HEK293T (cell line): Measurements from ENCODE around the gene RAPGEF1.
A peak's percentile ranks its signal among the peaks of the same experiment; 100 is the strongest.

Source experiments
- CTCF ChIA-PET: fragments of 350-600 bp; formaldehyde crosslinking; extraction: SDS; loops from one replicate; lab custom pipeline; 2021; ENCODE audit warnings: antibody characterized with exemption, inconsistent platforms; lab: Yijun Ruan, JAX
- POLR2A ChIA-PET: fragments of 350-600 bp; formaldehyde crosslinking; extraction: SDS; loops from one replicate; lab custom pipeline; 2020; ENCODE audit warnings: antibody characterized with exemption, inconsistent platforms; lab: Yijun Ruan, JAX
- DNase-seq: peaks from one replicate; pipeline ENCODE4 v3.0.0; 2012; ENCODE audit warnings: mixed read lengths; ENCODE audit errors: extremely low spot score
- ARNT ChIP-seq: fragments of 450-650 bp; IDR thresholded peaks from 2 replicates; pipeline ENCODE4 v1.6.1; 2017; ENCODE audit warnings: mild to moderate bottlenecking
- BHLHE40 ChIP-seq: fragments of 450-650 bp; IDR thresholded peaks from 2 replicates; pipeline ENCODE4 v1.6.1; 2016; ENCODE audit warnings: mild to moderate bottlenecking, moderate library complexity, borderline replicate concordance
- CTBP1 ChIP-seq: fragments of 450-650 bp; IDR thresholded peaks from 2 replicates; pipeline ENCODE4 v1.6.1; 2016; ENCODE audit warnings: borderline replicate concordance
- ELF4 ChIP-seq: fragments of 450-650 bp; IDR thresholded peaks from 2 replicates; pipeline ENCODE4 v1.6.1; 2017; ENCODE audit warnings: antibody characterized with exemption
- FOXA1 ChIP-seq: fragments of 450-650 bp; IDR thresholded peaks from 2 replicates; pipeline ENCODE4 v1.6.1; 2016; ENCODE audit warnings: mild to moderate bottlenecking
- FOXK2 ChIP-seq: fragments of 450-650 bp; IDR thresholded peaks from 2 replicates; pipeline ENCODE4 v1.6.1; 2016; ENCODE audit warnings: mild to moderate bottlenecking
- FOXM1 ChIP-seq: fragments of 450-650 bp; IDR thresholded peaks from 2 replicates; pipeline ENCODE4 v1.6.1; 2017; ENCODE audit warnings: mild to moderate bottlenecking, borderline replicate concordance
- HDGF ChIP-seq: fragments of 450-650 bp; IDR thresholded peaks from 2 replicates; pipeline ENCODE4 v1.6.1; 2017; ENCODE audit warnings: antibody characterized with exemption, borderline replicate concordance
- L3MBTL2 ChIP-seq: fragments of 450-650 bp; conservative IDR thresholded peaks from 2 replicates; pipeline ENCODE4 v1.6.1; 2016; ENCODE audit warnings: mild to moderate bottlenecking
- LEF1 ChIP-seq: fragments of 450-650 bp; IDR thresholded peaks from 2 replicates; pipeline ENCODE4 v1.6.1; 2017; ENCODE audit warnings: mild to moderate bottlenecking, borderline replicate concordance
- NFRKB ChIP-seq: fragments of 450-650 bp; IDR thresholded peaks from 2 replicates; pipeline ENCODE4 v1.6.1; 2016; ENCODE audit warnings: mild to moderate bottlenecking, moderate library complexity
- SP1 ChIP-seq: fragments of 450-650 bp; IDR thresholded peaks from 2 replicates; pipeline ENCODE4 v1.6.1; 2017
- SUZ12 ChIP-seq: fragments of 450-650 bp; IDR thresholded peaks from 2 replicates; pipeline ENCODE4 v1.6.1; 2016; ENCODE audit warnings: mild to moderate bottlenecking
- TARDBP ChIP-seq: fragments of 450-650 bp; IDR thresholded peaks from 2 replicates; pipeline ENCODE4 v1.6.1; 2016
- ZNF384 ChIP-seq: fragments of 450-650 bp; IDR thresholded peaks from 2 replicates; pipeline ENCODE4 v1.6.1; 2016
- TF ChIP-seq, protein P1 (sequence below): fragments of 450-650 bp; IDR thresholded peaks from 2 replicates; pipeline ENCODE4 v1.6.1; 2016

Gene RAPGEF1

DNA sequence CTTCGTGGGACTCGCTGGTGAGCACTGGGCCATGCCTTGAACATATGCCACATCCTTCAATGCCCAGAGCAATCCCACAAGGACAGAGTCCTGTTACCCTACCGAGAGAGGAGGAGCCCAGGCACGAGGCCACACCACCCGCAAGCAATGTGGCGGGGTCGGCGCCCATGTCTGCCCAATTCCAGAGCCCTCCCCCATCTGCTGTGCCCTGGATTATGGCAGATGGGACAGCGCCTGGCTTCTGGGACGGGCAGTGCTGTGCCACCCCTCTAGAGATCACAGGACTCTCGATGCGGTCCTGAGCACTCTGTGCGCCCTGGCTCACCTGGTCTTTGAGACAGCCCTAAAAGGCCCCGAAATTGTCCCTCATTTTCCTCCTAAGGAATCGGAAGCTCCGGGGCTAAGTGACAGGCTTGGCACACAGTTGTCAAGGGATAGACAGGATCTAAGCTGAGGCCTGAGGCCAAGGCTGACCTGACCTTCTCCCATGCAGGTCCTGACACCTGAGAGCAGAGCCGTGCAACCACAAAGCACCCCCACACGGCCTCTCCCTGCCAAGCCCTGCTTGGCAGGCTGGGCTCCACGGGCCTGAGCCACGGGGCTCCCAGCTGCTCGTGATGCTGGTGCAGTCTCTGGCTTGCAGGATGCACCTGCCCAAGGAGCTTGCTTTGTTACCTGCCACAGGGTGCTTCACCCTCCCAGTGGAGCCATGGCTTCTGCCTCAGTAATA lies 145.8 kb downstream of the RAPGEF1 start:
- ChIA-PET POLR2A (no interaction called here), CTCF (no interaction called here)

DNA sequence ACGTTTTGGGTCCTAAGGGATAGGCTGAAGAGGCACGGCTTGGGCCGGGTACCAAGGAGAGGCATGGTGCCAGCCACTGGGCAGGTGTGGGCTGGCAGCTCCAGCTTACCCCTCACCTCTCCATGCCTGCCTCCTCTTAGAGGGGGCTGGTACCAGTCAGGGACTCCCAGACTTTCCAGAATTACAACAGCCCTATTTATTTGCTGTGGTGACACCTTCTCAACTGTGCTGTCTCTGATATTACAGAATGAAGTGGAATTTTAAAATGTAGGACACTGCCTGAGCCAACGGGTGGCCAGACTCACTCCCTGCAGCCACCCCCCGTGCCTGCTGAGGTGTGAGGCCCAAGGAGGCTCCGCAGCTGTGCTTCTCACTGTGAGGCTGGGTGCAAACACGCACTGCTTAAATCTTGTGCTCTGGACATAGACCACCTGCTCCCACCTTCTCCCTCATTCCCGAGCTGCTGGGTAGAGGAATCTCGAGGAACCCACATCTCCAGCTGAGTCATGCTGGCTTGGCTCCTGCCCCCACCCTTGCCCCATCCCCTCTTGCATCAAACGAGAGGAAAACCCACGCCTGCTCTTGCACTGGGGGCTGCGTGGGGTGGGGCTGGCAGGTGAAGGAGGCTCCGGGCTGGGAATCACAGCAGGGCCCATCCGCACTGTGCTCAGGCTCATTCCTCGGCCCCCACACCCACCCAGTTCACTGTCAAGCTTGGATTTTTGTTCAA lies 146.6 kb downstream of the RAPGEF1 start:
- ChIA-PET POLR2A (no interaction called here), CTCF (interaction anchor here (0.6 kb wide), 1 partner anchor 71 kb away, joined by 3 read pairs; no protein-coding TSS in a partner anchor)
- DNase-seq, result no peak
- TF ChIP-seq SUZ12 (no peak), BHLHE40 (no peak), LEF1 (no peak)

More for the DNA sequence above, 145.8 kb downstream of the RAPGEF1 start:
- DNase-seq, result no peak
- no peak for TF ChIP-seq TARDBP
- no peak for TF ChIP-seq L3MBTL2
- no peak for TF ChIP-seq FOXK2
- no peak for TF ChIP-seq ZNF384
- TF ChIP-seq NFRKB, result no peak
- TF ChIP-seq ARNT, result no peak
- no peak for TF ChIP-seq SP1
- TF ChIP-seq ELF4, result no peak
- no peak for TF ChIP-seq CTBP1
- no peak for TF ChIP-seq LEF1
- TF ChIP-seq FOXA1, result no peak
- TF ChIP-seq HDGF, result no peak
- TF ChIP-seq SUZ12, result no peak
- TF ChIP-seq FOXM1, result no peak

DNA sequence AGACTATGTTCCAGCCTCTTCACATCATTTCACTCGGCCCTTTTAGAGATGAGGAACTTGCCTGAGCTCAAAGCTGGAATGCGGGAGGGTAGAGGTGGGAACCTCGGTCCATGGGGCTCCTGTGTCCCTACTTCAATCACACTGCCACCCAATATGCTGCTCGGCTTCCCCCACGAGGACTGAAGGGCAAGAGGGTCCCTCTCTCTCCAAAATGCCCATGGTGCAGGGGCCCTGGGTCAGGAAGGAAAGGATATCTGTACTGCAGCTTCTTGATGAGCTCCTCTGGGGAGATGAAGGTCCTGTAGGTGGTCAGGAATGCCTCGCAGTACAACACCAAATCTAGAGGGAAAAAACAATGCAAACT lies 148.0 kb downstream of the RAPGEF1 start:
- CTCF ChIA-PET, result interaction anchor here (0.7 to 1.4 kb wide), 6 partner anchors 18 to 154 kb away, joined by 3 to 7 read pairs (median 5); no protein-coding TSS in a partner anchor
- POLR2A ChIA-PET, result interaction anchor here (1.2 kb wide), 1 partner anchor 148 kb away, joined by 4 read pairs; no protein-coding TSS in a partner anchor
- TF ChIP-seq BHLHE40, result no peak
- TF ChIP-seq SUZ12, result no peak
- TF ChIP-seq, protein P1, sequence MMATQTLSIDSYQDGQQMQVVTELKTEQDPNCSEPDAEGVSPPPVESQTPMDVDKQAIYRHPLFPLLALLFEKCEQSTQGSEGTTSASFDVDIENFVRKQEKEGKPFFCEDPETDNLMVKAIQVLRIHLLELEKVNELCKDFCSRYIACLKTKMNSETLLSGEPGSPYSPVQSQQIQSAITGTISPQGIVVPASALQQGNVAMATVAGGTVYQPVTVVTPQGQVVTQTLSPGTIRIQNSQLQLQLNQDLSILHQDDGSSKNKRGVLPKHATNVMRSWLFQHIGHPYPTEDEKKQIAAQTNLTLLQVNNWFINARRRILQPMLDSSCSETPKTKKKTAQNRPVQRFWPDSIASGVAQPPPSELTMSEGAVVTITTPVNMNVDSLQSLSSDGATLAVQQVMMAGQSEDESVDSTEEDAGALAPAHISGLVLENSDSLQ, result no peak
- no peak for TF ChIP-seq ELF4
- no peak for TF ChIP-seq FOXM1
- no peak for DNase-seq

DNA sequence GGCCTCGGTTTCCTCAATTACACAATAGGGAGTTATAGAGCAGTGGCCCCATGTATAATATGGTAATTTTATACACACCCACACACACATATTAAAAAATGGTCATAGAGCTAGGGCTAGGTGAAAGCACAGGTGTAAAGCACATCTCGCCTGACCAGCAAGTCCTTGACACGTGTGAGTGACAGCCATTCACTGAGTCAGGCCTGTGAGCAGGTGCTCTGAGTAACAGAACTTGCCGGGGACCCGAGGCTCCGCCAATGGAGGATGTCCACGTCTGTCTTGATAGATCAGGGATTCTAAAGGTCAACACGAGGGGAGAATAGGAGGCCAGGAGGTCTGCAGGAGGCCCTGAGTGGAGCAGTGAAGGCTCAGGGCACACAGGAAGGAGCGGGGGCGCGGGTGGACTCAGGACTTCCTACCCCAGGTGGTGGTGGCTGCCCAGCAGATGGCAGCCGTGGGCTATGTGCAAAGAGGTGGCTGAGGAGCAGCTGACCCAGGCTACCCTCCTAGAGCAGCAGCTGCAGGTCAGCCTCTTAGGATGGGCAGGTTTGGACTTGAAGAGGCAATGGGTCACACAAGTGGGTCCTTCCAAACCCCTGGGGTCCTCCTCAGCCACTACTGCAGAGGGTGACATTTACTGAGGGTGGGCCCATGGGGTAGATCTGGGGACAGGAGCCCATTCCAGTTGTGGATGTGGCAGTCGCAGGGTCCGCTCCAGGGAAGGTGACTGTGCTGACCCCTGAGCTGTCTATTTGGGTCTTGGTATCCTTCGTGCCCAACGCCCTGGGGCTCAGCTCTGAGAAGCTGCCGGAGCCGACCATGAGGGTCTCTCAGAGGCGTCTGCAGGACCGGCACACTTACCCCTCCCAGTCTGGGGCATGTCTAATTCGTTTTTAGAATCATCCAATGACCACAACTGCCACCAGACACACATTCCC lies 148.7 kb downstream of the RAPGEF1 start:
- ChIA-PET POLR2A (interaction anchor here (1.2 kb wide), 1 partner anchor 148 kb away, joined by 4 read pairs; no protein-coding TSS in a partner anchor), CTCF (interaction anchor here (0.7 to 1.4 kb wide), 6 partner anchors 18 to 155 kb away, joined by 3 to 7 read pairs (median 5); no protein-coding TSS in a partner anchor)
- peak; percentile 79 for DNase-seq
- TF ChIP-seq FOXM1, result no peak
- no peak for TF ChIP-seq BHLHE40
- TF ChIP-seq L3MBTL2, result no peak
- no peak for TF ChIP-seq ZNF384

DNA sequence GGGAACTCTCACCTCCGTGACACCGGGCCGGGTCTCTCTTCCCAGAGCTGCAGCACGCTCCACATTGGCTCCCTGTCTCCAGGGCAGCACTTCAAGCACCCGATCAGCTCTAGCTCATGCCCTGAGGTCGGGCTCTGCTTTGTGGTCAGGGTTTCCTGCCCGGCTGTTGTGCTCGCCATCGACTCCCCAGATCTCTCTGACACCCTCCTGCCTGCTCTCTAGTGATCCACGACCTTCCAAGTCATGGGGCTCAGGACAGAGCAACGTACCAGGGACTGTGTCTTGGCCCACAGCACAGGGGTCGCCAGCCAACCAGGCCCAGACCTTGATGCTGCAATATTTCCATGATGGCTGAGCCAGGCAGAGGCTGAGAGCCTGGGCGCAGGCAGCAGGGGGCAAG lies 149.4 kb downstream of the RAPGEF1 start:
- DNase-seq, result no peak
- TF ChIP-seq HDGF (no peak), NFRKB (no peak), ZNF384 (no peak), FOXK2 (no peak), FOXM1 (no peak), L3MBTL2 (no peak), CTBP1 (no peak), FOXA1 (no peak), BHLHE40 (no peak), ARNT (no peak), ELF4 (no peak), SUZ12 (no peak), SP1 (no peak), TARDBP (no peak), LEF1 (no peak)
- TF ChIP-seq, protein P1, result no peak
- ChIA-PET CTCF (no interaction called here), POLR2A (no interaction called here)

DNA sequence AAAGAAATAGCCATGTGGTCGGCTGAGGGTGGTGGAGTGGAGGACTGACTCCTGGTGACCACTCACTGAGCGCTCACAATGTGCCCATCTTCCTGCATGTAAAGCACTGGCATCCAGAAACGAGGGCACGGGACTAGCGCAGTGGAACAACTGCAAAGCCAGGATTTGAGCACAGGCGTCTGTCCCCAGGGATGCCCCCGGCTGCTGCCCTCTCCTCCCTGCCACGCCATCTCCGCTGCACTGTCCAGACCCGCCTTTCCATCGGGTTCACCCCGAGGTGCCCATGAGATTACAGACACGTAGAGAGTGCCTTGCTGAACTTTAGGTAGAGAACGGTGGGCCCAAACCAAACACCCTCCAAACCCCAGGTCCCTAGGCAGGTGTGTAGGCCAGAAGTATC lies 149.9 kb downstream of the RAPGEF1 start:
- POLR2A ChIA-PET, result no interaction called here
- no peak for TF ChIP-seq SP1
- TF ChIP-seq ZNF384, result no peak
- TF ChIP-seq HDGF, result no peak
- TF ChIP-seq L3MBTL2, result no peak
- no peak for TF ChIP-seq ARNT
- TF ChIP-seq FOXA1, result no peak
- TF ChIP-seq, protein P1, result no peak
- no peak for TF ChIP-seq FOXM1
- no peak for TF ChIP-seq TARDBP
- TF ChIP-seq ELF4, result no peak
- no peak for TF ChIP-seq SUZ12
- TF ChIP-seq BHLHE40, result no peak
- no peak for TF ChIP-seq LEF1
- no peak for TF ChIP-seq FOXK2
- TF ChIP-seq NFRKB, result no peak
- TF ChIP-seq CTBP1, result no peak
- CTCF ChIA-PET, result no interaction called here
- DNase-seq, result no peak
